GM10248 (cell line): Measurements from ENCODE around the gene MAP4K4.

Source experiments
- CTCF ChIA-PET: fragments of 300-600 bp; sonication (Branson Sonifier 250); formaldehyde crosslinking; extraction: SDS; loops from one replicate; lab custom pipeline; 2021; ENCODE audit warnings: antibody characterized with exemption; lab: Yijun Ruan, JAX
- POLR2A ChIA-PET: fragments of 350-650 bp; sonication (Branson Sonifier 250); formaldehyde crosslinking; extraction: SDS; loops from one replicate; lab custom pipeline; 2020; ENCODE audit warnings: antibody characterized with exemption; lab: Yijun Ruan, JAX
- DNase-seq: peaks from one replicate; pipeline ENCODE4 v3.0.0; 2012; ENCODE audit errors: extremely low spot score
- TF ChIP-seq, protein P1 (sequence below): IDR thresholded peaks from 2 replicates; pipeline ENCODE4 v1.5.1; 2012; ENCODE audit warnings: mild to moderate bottlenecking, low read depth; ENCODE audit errors: extremely low read depth, missing control alignments, control extremely low read depth

MAP4K4 gene

DNA sequence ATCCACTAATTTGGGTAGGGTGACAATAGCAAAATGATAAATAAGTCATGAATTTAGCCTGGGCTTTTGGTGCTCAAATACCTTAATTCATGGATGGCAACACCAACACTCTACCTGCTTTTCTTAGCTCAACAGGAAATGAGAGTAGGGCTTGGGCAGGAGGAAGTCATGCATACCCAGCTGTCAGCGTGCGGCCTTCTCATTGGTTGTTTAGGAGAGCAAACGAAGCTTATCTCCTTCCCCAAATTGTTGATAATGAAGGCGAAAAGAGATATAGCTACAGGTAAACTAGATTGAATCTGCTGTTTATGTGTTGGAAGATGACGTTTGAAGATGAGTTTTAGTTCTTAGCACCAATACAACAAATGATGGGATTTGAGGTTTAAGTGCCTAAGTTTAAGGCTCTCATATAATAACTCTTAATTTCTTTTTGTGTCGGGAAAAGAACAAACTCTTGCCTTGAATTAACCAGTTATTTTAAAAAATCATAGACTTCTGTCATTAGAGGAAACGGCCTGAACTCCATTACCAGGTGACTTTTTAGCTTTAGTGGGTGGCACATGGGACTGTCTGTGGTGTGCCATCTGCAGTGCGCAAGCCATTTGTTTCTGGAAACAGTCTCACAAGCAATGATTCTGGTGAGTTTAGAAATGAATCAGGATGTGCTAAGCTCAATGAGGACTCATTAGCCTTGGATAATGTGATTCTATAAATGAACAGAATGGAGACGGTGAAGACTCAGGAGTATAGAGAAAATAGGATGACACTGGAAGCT is 19.8 kb downstream of the MAP4K4 start:
- TF ChIP-seq, protein P1, sequence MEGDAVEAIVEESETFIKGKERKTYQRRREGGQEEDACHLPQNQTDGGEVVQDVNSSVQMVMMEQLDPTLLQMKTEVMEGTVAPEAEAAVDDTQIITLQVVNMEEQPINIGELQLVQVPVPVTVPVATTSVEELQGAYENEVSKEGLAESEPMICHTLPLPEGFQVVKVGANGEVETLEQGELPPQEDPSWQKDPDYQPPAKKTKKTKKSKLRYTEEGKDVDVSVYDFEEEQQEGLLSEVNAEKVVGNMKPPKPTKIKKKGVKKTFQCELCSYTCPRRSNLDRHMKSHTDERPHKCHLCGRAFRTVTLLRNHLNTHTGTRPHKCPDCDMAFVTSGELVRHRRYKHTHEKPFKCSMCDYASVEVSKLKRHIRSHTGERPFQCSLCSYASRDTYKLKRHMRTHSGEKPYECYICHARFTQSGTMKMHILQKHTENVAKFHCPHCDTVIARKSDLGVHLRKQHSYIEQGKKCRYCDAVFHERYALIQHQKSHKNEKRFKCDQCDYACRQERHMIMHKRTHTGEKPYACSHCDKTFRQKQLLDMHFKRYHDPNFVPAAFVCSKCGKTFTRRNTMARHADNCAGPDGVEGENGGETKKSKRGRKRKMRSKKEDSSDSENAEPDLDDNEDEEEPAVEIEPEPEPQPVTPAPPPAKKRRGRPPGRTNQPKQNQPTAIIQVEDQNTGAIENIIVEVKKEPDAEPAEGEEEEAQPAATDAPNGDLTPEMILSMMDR: no peak
- CTCF ChIA-PET: interaction anchor here (0.7 to 1.7 kb wide), 2 partner anchors 9 to 17 kb away, joined by 3 to 7 read pairs; no protein-coding TSS in a partner anchor
- DNase-seq: no peak
- POLR2A ChIA-PET: no interaction called here

DNA sequence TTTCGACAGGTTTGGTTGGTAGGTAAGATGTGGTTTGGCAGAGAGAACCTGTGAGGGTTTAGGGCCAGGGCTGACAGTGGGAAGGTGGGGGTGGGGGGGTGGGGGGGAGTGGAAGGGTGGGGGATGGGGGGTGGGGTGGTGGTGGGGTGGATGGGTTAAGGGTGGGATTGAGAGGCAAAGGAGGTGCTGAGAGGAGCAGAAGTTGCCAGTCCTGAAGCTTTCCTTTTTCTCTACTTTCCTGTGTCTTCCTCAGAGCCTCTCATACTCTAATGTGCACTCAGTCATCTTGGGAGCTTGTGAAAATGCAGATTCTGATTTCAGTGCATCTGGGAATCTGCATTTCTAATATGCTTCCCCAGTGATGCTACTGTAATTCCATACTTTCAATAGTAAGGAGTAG is 21.0 kb downstream of the MAP4K4 start:
- no peak for DNase-seq
- ChIA-PET CTCF (interaction anchor here (0.9 to 1.2 kb wide), 2 partner anchors 11 to 52 kb away, joined by 3 read pairs; no protein-coding TSS in a partner anchor), POLR2A (no interaction called here)
- TF ChIP-seq, protein P1: no peak

DNA sequence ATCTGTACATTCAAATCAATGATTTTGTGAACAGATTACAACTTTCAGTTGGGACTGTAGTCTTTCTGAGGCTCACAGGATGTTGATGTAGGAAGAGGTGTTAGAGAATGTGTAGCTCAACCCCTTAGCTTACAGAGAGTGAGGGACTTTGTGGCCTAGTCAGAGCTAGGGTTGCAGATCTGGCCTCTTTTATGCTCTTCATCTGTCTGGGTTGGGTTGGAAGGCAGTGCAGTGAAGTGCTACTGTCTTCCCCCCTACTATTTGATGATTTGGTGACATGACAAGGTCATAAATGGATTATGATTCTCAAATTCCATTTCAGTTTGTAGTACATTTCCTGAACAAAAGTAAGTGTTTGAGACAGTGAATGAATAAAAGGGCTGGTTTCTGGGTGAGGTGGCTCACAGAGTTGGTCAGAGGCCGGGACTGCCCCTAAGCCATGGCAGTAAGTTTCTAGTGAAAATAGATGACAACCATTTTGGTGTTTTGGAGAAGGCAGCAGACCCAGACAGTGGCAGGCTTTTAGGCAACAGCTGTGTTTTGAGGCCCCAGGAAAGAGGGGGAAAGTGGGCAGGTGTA is 21.6 kb downstream of the MAP4K4 start:
- ChIA-PET CTCF (interaction anchor here (0.9 to 1.5 kb wide), 3 partner anchors 9 to 52 kb away, joined by 3 to 7 read pairs (median 3); no protein-coding TSS in a partner anchor), POLR2A (no interaction called here)
- TF ChIP-seq, protein P1: no peak
- no peak for DNase-seq

DNA sequence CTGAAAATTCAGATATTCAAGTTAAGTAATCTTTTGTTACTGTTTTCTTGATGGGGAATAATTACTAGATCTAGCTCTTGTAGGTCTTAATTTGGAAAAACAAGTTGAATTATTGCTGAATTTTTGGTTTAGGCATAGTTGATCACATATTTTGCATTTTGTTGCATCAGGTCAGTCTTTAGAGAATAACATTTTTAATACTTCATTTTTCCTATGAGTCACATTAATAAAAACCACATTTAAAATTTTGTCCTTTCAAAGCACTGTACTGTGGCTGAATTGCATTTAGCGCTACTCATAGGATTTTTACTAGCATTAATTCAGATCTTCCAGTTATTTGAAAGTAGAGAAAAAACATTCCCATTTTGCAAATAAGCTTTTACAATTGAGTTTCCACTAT is 23.2 kb downstream of the MAP4K4 start:
- ChIA-PET POLR2A (no interaction called here), CTCF (no interaction called here)
- no peak for DNase-seq
- TF ChIP-seq, protein P1: no peak

DNA sequence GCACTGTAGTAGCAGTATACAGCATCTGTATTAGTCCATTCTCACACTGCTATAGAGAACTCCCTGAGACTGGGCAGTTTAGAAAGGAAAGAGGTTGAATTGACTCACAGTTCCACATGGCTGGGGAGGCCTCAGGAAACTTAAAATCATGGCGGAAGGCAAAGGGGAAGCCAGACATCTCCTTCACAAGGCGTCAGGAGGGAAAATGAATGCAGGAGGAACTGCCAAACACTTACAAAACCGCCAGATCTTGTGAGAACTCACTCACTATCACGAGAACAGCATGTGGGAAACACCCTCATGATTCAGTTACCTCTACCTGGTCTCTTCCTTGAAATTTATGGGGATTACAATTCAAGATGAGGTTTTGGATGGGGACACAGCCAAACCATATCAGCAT is 25.4 kb downstream of the MAP4K4 start:
- TF ChIP-seq, protein P1: no peak
- no peak for DNase-seq
- CTCF ChIA-PET: interaction anchor here (0.9 to 1.2 kb wide), 2 partner anchors 22 to 29 kb away, joined by 3 read pairs; no protein-coding TSS in a partner anchor
- POLR2A ChIA-PET: no interaction called here

DNA sequence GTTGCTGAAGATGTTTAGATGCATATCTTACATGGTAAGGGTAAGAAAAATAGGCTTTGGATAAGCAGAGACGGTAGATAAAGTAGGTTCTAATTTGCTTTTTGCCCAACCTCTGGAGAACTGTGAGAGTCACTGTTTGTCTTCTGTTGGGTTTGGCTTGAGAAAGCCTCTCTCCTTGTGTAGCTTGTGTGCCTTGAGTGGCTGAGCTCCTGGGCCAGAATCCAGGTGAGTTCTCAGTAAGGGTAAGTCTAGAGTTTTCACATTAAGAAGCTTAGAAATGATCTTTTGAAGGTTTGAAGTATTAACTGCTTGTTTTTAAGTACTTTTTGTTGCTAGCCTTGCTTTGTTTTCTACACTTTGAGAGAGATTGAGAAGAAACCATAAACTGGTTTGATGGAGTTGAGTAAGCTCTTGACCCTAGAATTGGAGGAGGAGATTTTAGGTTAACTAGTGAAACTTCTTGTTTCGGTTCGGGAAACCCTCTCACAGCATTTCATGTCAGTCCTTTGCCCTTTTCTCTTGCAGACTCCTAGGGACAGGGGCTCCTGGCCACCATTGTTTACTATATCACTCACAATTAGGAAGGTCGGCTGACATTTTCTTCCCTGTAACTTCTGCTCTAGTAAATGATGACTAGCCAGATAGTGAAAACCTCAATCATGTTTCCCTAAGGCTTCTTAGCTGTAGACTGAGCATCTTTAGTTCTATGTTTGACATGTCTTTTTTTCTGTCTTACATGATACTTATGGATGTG is 26.0 kb downstream of the MAP4K4 start:
- CTCF ChIA-PET: interaction anchor here (1.8 kb wide), 1 partner anchor 305 kb away, joined by 4 read pairs; no protein-coding TSS in a partner anchor
- TF ChIP-seq, protein P1: no peak
- DNase-seq: no peak
- POLR2A ChIA-PET: no interaction called here
